ENCODE data around the gene MED27. TPM values are rescaled to one million over a fixed set of nuclear protein-coding genes. Genes with fewer than 3 reads are reported as not detected.

The MED27 gene
- total RNA-seq, 1 donor from 2014 or later = 13.7 TPM

DNA sequence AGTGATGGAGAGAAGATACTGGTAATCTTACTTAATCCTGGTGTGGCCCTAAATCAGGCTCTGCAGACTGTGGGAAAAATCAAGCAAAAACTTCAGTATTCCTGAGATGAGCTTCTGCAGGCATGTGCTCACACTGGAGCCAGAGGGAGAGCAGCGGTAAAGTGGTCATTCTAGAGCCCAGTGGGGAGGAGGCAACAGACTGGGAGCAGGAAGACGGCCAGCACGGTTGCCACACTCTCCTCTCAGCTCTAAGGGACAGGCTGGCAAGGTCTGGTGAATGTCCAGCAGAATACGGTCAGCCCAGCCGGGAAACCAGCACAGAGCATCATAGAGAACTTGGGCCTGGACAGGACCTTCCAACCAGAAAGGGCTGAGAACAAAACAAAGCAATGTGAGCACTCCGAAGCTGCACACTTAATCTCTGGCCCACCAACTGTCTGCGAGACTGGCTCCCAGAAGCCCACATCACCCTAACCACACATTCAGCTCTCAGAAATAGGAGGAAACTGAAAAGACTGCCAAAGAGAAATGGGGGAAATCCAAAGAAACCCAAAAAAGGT is 30.3 kb downstream of the MED27 start:
- intact Hi-C loops (cut with DNase I) = no loop called here
- peak; percentile 48 for ATAC-seq (ENCODE audit: poor library complexity)
- peak; percentile 48 for DNase-seq

- DNase-seq (no peak), ATAC-seq (ENCODE audit: poor library complexity) (no peak)
- intact Hi-C loops (cut with DNase I) = no loop called here
Measured at GRCh38 chr9:132048201-132048600, 31.5 kb downstream of the MED27 start.

DNA sequence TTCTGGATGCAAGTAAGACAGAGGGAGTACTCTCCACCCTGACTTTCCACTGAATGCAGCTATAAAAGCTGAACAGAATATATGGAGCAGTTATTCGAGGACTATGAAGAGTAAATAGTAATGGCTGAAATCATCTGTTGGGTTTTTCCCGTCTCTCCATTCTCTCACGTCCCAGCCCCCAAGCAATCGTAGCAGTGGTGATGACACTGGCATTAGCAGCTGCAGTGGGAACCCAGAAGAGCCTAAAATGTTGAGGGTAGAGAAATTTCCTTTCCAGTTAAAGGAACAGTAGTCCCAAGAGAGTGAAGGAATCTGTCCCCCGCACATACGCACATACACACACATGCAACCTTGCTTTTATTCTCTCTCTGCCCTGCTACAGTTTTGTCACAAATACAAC is 33.2 kb downstream of the MED27 start:
- intact Hi-C loops (cut with DNase I) = no loop called here
- DNase-seq (no peak), ATAC-seq (ENCODE audit: poor library complexity) (no peak)

- DNase-seq = no peak
- intact Hi-C loops (cut with DNase I) = no loop called here
- ATAC-seq (ENCODE audit: poor library complexity) = no peak
Measured at GRCh38 chr9:132044176-132044875, 35.3 kb downstream of the MED27 start.

DNA sequence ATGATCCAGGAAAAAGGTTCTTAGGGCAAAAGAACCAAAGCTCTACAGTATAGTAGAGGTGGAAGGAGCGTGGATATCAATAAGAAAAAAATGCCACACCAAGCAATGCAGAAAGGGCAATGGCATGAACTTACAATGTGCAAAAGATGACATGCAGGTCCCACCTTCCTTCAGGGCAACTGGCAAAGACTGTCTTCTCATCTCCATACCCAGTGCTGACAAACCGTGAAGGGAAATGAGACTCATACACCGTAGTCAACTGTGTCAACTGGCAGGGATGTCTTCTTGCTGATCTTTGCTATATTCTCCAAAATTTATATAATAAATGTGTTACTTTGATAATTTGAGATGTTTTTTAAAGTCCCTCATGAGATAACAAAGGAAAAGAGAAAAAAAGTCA is 36.0 kb downstream of the MED27 start:
- DNase-seq = no peak

DNA sequence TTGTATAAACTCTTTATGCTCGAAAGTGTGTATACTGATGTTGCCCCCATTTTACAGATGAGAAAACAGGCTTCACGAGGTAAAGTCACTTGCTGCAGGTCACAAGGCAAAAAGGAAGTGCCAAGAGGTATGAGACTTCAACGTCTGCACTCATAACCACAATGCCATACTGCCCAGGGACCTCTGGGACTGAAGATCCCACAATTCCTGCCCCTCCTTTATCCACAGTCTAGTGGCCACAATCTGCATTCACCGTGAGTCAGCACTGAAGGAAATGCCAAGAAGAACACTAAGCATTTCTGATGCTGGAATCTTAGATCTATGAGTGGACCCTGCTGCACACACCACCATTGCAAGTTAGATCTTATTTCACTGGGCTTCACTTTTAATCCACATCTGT is 37.3 kb downstream of the MED27 start:
- DNase-seq (no peak), ATAC-seq (ENCODE audit: poor library complexity) (no peak)
- intact Hi-C loops (cut with DNase I) = no loop called here

More for the DNA sequence above, 36.0 kb downstream of the MED27 start:
- no peak for ATAC-seq (ENCODE audit: poor library complexity)
- intact Hi-C loops (cut with DNase I) = no loop called here

DNA sequence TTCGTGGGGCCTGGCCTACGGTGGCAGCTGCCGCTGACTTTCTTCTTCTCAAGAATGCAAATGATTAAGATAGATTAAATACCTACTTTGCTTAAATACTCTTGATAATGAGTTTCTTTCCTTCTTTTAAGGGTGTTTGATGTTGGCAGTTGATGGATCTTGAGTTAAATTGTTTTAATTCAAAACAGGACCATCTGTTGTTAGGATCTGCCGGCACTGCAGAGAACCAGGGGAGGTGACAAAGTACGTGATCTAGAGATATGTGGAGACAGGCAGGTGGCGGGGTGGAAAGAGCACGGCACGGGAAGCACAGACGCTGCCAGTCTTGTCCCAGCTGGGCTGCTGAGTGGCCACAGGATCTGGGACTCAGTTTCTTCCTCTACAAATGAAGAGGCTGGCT is 37.9 kb downstream of the MED27 start:
- DNase-seq (no peak), ATAC-seq (ENCODE audit: poor library complexity) (no peak)
- intact Hi-C loops (cut with DNase I) = no loop called here

GRCh38 chr9:132040808-132041207 is 38.9 kb downstream of the MED27 start:
- ATAC-seq (ENCODE audit: poor library complexity) (peak; percentile 43), DNase-seq (no peak)
- intact Hi-C loops (cut with DNase I) = no loop called here

DNA sequence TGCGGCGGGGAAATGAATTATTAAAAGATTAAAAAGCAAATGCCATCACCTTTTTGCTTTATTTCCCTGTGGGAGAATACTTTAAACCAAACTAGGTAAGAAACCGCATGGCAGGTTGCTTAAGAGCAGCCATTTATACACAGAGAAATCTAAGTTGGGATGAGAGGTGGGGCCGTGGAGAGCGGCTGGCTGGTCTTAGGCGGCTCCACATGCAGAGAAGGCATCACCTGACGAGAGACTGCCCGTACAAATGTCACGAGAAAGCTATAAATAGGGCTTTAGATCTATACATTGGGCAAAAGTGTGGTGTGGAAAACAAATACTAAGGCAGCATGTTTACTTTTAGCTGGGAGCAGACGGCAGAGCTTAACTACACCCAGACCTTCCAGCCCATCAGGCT is 39.4 kb downstream of the MED27 start:
- DNase-seq = no peak
- no peak for ATAC-seq (ENCODE audit: poor library complexity)
- intact Hi-C loops (cut with DNase I) = no loop called here

DNA sequence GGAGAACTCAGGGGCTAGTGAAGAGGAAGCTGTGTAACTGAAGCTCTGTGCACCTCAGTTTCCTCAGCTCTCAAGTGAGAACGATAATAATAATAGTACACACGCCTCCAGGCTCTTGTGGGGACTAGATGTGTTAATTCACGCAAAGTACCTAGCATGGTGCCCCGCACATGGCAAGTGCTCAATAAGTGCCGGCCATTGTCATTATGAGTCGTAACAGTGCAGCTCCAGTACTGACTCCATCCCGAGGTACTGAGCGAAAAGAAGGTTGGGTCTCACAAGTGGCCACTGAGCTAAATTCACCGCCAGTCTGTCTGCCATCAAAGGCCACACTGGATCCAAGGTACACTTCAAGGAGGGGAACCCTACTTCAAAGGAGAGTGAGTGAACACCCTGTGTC is 40.4 kb downstream of the MED27 start:
- ATAC-seq (ENCODE audit: poor library complexity) (no peak), DNase-seq (no peak)
- intact Hi-C loops (cut with DNase I) = no loop called here

GRCh38 chr9:132037458-132037857 is 42.2 kb downstream of the MED27 start:
- intact Hi-C loops (cut with DNase I) = no loop called here
- DNase-seq (no peak), ATAC-seq (ENCODE audit: poor library complexity) (no peak)

GRCh38 chr9:132036521-132036920 is 43.1 kb downstream of the MED27 start:
- ATAC-seq (ENCODE audit: poor library complexity) (no peak), DNase-seq (no peak)
- intact Hi-C loops (cut with DNase I) = no loop called here

- intact Hi-C loops (cut with DNase I) = no loop called here
- DNase-seq = no peak
- no peak for ATAC-seq (ENCODE audit: poor library complexity)
Measured at GRCh38 chr9:132035679-132036078, 44.0 kb downstream of the MED27 start.

DNA sequence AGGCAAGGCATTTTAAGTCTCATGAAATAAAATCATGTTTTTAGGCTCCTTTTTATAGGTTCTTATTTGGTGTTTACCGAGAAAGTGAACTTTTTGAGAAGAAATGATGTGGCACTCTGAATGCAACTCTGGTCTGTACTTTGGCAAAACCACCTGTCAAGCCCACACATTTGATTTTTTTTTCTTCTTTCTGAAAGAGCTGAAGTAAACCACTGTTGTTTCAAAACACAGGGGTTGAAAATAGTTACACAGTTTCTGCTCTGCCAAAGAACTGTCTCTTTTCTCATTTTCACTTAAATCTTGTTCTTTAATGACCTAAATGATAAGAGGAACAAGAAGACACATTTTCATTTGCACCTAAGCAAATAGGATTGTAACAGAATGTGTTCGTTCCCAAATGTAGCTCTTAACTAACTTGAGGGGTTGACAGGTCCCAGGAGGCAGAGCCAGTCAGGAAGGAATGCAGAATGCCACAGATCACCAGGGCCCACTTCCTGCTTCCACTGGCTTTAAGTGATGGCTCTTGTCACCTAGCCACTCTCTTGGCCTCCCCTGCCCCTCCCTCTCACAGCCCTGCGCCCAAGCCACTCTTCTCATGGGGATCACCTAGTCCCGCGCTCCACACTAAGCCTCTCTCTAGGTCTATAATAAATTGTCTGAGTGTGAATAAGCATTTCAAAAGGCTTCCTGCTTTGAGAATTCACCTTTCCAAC is 47.3 kb downstream of the MED27 start:
- ATAC-seq (ENCODE audit: poor library complexity) = peak; percentile 84
- DNase-seq = no peak
- intact Hi-C loops (cut with DNase I) = no loop called here

- ATAC-seq (ENCODE audit: poor library complexity) (no peak), DNase-seq (no peak)
- intact Hi-C loops (cut with DNase I) = no loop called here
Measured at GRCh38 chr9:132031467-132032237, 48.0 kb downstream of the MED27 start.

DNA sequence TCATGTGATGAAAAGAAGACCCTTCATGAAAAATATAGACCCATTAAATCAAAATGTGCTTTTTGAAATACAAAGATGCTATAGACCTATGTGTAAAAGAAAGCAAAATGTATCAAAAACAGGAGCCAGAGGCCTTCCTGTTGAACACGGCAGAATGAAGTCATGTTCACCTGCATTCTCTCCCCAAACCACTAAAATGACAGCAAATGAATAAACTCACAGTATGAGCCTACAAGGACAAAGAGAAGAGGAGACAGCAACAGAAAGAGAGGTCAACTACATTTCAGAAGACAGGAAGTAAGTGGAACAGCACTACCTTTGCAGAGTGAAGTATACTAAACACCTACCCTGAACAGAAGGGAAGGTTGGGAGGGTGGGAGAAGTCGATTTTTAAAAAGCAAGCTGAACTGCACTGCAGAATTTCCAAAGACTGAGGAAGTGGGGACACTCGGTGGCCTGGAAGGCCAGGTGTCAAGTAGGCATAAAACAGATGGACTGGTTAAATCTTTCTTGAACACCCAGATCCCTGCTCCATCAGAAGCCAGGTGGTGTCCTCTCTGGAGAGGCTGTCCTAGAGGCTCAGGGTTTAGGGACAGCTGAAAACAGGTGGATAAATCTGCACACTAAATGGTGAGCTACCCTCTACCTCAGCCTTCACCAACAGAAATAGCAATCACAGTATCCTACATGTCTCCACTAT is 48.9 kb downstream of the MED27 start:
- DNase-seq = no peak
- intact Hi-C loops (cut with DNase I) = no loop called here
- no peak for ATAC-seq (ENCODE audit: poor library complexity)

- ATAC-seq (ENCODE audit: poor library complexity) (peak; percentile 58), DNase-seq (no peak)
- intact Hi-C loops (cut with DNase I) = no loop called here
Measured at GRCh38 chr9:132027752-132028663, 51.7 kb downstream of the MED27 start.
